ENCODE results near the gene FASTK.
"Not testable (repeated sequence)": the region's sequence is repeated elsewhere in the genome, so short reads cannot be mapped to it uniquely, and the experiment has no call there.

FASTK gene

DNA sequence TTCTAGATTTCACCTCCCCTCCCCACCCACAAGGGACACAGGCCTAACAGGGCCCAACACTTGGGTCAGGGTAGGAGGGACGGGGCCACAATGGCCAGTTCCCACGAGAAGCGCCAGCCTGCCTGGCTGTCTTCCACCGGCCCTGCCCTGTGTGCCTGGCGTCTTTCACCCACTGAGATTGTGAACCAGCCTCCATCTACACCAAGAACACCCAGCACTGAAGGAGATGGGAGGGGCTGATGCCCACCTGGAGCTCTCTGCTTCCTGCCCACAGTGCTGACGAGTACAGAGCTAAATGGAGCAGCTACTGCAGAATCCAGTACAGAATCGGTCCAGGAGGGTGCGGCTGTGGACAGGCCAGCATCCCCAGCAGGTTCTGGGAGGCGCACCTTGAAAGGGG, 34.6 kb downstream of the FASTK start:
- no peak for DNase-seq

DNA sequence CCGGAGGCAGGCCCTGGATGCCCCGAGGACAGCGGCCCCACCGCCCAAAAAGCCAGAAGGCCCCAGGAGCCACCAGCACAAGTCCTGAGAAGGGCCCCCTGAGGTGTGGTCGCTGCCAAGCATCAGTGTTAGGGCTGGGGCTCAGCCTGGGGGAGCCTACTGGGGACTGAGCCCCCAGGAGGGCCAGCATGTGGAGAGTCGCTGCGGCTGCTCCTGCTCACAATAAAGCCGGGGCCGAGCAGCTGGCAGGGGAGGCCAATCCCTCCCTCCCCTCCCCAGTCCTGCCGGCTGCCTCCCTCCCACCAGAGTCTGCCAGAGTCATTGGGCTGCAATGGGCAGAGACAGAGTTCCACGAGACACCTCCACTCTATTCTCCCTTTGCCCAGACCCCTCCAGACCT, 35.3 kb downstream of the FASTK start:
- no peak for DNase-seq

DNA sequence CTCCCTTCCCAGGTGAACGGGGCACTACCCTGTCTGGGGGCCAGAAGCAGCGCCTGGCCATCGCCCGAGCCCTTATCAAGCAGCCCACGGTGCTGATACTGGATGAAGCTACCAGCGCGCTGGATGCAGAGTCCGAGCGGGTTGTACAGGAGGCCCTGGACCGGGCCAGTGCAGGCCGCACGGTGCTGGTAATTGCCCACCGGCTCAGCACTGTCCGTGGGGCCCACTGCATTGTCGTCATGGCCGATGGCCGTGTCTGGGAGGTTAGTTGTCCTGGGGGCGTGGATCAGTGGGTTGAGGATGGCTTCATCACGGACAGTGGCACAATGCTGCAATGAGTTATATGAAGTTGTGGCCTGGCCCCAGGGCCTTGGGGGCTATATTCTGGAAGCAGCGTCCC, 36.6 kb downstream of the FASTK start:
- no peak for DNase-seq

DNA sequence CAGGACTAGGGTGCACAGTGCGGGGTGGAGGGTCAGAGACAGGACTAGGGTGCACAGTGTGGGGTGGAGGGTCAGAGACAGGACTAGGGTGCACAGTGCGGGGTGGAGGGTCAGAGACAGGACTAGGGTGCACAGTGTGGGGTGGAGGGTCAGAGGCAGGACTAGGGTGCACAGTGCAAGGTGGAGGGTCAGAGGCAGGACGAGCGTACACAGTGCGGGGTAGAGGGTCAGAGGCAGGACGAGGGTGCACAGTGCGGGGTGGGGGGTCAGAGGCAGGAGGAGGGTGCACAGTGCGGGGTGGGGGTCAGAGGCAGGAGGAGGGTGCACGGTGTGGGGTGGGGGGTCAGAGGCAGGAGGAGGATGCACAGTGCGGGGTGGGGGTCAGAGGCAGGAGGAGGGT, 37.2 kb downstream of the FASTK start:
- DNase-seq: not testable (repeated sequence)

DNA sequence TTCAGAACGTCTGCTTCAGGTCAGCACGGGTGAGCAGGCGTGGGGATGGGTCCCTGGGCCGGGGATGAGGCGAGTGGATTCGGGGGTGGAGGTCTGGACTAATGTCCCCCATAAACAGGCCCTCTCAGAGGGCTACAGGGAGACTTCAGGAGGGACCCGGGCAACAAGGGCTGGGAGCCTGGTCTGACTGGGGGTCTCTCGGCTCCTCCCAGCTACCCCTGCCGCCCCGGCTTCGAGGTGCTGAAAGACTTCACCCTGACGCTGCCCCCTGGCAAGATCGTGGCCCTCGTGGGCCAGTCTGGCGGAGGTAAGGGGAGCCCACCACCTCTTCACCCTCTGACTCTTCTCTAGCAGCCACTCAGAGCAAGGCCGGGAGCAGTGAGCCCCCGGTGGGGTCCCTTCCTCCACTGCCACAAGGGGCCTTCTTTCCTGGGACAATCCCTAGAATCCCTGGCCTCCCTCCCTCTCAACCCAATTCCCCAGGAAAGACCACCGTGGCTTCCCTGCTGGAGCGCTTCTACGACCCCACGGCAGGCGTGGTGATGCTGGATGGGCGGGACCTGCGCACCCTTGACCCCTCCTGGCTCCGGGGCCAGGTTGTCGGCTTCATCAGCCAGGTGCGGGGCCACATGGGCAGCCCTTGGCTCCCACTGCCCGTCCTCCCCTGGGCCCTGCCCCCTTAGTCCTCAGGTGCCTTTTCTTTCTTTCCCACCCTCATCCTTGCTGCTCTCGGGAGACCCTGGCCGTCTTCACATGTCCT, 39.8 kb downstream of the FASTK start:
- DNase-seq: no peak

DNA sequence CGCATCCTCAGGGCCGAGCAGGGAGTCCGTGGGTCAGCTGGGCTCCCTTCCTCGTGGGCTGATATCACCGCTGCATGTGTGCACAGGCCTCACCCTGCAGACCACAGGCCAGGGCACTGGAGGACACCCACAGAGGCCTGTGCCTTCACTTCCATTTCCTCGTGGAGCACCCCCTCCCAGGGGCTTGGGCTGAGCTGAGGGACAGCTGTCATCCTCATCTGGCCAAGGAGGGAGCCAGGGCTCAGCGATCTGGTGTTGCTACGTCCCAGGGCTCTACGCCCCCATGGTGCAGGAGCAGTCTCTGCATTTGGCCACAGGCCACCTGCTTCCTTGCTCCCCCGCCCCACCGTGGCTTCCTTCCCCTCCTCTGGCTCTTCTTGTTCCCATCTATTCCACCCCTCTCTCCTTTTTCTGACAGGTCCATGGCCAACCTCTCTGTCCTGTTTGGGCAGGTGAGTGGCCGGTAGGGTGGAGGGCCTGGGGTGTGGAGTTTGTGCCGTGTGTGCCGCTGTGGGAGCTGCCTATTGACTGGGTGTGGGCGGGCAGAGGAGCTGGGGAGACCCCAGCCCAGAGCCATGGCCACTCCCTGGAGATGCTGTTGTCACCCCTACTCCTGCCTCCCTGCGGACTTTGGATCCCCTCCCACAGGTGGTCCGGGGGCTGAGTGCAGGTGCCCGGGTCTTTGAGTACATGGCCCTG, 40.6 kb downstream of the FASTK start:
- DNase-seq: no peak

DNA sequence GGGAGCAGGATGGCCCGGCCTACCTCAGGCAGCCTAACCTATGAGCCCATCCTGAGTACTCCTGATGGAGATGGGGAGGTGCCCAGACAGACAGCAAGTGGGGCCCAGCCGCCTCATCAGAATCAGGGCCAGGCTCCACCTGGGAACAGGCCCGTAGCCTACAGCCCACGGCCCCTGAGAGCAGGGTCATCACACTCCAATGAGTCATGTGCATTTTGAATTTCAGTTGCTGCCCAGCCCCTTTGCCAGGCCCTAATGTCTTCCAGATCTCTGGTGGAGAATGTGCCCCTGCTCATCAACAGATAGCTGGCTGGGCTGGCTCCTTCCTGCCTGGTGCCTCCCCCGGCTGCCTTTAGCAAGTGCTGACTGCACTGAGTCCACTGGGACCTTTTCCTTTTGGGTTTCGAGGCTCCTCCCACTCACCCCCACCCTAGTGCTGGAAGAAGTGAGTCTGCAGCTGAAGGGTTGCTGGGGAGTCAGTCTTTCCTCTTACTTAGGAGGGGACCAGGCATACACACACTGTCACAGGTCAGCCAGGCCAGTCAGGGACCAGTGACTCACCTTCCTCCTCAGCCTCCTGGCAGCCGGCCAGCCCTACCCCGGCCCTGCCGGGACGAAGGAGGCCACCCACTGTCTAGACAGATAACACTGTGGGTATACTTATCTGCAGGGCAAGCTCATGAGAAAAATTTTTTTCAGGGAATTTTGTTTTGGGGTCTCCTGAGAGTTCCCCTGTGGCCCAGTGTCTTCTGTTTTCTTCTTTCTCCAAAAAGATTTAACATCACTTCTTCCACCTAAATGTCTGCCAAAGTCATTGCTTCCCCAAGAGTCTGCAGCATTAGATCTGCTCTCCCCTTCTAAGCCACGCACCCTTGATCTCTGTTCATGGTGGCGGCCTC, 41.4 kb downstream of the FASTK start:
- DNase-seq: no peak

DNA sequence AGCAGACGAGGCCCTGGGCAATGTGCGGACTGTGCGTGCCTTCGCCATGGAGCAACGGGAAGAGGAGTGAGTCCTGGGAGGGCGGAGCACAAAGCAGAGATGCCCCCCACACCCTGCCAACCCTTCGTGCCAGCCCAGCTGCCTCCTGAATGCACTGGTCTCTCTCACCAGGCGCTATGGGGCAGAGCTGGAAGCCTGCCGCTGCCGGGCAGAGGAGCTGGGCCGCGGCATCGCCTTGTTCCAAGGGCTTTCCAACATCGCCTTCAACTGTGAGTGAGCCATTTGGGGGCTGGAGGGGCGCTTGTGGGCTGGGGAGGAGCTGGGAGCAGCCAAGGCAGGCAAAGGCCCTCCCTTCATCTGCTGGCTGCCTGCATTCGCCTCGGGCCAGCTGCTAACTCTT, 44.7 kb downstream of the FASTK start:
- DNase-seq: no peak

DNA sequence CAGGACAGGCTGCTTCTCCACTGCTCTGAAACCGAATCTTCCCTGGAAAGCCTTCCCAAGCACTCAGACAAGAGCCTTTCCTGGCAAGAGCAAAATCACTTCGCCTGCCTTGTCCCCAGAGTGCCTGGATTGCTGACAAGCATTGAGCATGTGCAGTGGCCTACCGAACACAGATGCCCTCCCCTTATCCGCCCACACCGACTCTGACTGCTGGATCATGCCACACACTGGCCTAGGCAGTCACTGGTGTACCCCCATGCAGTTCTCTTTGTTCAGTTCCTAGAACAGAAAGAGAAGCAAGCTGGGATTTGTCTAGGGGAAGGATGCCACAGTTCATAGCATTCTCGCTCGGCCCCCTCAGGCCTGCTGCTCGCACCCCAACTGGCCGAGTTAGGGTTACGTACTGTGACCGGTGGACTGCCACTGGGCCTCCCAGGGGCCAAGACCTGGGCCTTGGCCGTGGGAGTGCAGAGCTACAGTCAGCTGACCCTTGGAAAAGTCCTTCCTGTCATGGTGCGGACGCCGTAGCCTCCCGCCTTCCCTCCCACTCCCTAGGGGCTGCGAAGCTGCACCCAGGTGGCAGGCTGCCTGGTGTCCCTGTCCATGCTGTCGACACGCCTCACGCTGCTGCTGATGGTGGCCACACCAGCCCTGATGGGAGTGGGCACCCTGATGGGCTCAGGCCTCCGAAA, 45.4 kb downstream of the FASTK start:
- no peak for DNase-seq

DNA sequence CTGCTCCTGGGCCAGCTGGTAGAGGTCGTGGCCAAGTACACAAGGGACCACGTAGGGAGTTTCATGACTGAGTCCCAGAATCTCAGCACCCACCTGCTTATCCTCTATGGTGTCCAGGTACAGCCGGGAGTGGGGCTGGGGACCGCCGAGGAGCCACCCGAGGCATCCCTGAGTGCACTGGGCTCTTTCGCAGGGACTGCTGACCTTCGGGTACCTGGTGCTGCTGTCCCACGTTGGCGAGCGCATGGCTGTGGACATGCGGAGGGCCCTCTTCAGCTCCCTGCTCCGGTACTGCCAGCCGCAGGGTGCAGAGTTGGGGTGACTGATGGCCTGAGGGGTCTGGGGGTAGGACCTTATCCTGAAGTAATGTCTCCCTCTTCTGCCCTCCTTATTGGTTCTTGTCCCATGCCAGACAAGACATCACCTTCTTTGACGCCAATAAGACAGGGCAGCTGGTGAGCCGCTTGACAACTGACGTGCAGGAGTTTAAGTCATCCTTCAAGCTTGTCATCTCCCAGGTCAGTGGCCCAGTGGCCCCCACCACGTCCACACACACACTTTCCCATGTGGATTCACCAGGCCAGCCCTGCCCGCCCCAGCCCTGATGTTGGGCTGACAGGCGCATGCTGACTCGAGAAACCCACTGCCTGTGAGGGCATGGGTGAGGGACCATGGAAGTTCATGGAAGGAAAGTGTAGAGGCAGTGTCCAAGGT, 46.1 kb downstream of the FASTK start:
- no peak for DNase-seq

DNA sequence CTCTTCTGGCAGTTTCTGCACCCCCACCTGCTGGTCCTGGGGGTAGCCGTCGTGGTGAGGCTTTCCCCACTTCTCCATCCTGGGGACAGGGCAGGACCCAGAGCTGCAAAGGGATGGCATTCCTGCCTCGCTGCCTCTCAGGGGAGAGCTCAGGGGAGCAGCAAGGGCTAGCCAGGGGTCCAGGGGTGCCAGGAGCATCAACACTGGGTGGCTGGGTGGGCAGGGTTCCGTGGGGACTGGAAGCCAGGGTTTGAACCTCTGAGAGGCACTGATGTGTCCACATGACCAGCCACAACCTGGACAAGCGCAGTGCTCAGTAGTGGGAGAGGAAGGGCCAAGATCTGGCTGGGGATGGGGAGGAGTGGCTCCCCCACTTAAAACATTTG, 46.8 kb downstream of the FASTK start:
- no peak for DNase-seq

DNA sequence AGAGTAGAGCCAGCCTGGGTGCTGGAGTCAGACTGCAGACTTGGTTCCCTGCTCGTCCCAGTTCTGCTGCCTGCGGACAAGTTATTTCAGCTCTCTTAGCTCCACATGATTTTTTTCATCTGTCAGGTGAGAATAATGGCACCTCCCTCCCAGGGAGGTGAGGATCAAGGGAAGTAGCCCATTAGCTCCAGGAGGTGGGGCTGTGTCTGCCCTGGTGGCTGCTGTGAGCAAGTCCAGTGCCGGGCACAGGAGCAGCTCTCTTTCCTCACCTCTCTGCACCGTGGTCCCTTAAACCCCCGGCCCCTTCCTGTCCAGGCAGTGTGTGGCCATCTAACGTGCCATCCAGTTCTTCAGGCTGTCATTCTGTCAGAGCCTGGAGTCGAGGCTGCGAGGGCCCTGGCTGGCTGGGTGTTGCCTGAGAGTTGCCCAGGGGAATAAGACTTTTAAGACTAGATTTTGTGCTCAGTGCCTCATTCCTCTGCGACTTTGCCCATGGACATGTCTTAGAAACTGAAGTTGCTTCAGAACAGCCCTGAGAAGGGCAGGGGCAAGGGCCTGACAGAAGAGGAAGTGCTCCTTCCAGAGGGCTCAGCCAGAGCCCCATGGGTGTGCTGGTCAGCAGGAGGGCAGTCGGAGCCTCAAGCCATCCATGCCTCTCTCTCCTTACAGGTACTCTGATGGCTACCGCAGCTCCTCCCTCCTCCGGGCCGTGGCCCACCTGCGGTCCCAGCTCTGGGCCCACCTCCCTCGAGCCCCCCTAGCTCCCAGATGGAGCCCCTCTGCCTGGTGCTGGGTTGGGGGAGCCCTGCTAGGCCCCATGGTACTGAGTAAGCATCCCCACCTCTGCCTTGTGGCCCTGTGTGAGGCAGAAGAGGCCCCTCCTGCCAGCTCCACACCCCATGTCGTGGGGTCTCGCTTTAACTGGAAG, 47.4 kb downstream of the FASTK start:
- no peak for DNase-seq

DNA sequence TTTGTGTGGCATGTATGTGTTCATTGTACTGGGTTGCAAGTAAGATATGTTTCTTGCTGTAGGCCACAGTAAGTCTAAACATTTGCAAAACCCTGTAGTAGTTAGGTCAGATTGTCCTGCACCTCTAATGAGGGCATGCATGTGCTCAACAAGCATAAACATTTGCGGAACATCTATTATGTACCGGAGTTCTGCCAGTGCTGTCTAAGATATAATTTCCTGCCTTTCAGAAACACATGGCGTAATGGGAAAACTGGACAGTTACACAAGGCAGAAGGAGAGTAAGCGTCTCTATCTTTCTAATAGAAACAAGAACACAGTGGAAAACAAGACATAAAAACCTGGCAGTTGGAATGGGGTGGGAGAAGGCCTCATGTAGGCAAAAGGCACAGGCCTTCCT, 49.6 kb downstream of the FASTK start:
- DNase-seq: no peak

DNA sequence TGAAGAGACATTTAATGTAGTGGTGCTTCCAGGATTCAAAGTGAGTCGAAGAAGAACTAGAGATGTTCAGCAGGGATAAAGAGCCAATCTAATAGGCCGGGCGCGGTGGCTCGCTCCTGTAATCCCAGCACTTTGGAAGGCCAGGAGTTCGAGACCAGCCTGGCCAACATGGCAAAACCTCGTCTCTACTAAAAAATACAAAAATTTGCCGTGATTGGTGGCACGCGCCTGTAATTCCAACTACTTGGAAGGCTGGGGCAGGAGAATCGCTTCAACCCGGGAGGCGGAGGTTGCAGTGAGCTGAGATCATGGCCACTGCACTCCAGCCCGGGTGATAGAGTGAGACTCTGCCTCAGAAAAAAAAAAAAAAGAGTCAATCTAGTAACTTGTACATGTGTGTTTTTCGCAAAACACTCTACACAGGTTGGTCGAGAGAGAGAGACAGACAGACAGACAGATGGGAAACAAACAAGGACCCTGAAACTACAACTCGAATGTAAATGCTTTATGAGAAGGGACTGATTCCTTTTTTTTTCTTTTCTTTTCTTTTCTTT, 51.6 kb downstream of the FASTK start:
- DNase-seq: no peak

DNA sequence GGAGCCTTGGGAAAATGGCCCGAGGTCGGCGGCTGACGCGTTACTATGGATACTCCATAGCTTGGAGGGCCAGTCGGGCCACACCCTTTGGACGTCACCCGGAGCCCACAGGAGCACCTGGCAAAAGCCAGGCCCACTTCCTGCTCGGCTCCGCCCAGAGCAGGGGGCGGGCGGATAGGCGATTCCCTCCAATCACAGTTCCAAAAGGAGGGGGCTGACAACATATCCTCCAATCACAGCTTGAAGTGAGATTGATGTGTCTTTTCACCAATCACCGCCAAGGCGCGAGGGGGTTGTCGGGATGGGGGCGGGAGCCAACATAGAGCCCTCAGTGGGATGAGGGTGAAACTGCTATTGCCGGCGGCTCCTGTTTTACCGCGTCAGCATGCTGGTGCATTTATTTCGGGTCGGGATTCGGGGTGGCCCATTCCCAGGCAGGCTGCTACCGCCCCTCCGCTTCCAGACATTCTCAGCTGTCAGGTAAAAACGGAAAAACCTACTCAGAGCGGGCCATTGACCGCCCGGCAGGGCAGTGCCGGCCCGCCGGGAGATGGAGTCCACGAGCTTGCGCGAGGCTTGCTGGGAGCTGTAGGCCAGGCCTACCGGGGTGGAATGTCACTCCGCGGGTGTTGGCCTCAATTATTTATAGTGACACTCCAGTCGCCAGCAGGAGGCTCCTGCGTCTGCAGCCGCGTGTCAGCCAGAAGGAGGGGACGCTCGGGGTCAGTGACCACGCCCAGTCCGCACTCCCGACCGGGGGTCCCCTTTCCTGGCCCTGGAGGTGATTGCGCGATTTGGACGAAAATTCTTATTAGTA, 52.3 kb downstream of the FASTK start, which contains the start of gene ABCB8:
ABCB8 (plus strand) TSS at position 320 of the 817 bp plus-strand sequence; CDS start at position 386, 66 bp downstream.
- DNase-seq: peak; percentile 98

DNA sequence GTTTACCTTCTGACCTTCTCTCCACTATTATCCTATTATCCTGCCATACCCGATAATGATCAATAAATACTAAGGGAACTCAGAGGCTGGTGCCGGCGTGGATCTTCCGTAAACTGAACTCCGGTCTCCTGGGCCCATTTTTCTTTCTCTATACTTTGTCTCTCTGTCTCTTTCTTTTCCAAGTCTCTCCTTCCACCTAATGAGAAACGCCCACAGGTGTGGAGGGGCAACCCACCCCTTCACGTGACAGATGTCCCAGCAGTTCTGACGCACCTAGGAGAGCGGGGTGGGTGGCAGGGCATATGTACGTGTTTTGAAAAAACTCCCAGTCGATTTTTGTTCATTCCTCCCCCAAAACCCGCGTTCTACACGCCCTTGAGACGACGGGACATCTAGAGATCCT, 52.9 kb downstream of the FASTK start:
- not testable (repeated sequence) for DNase-seq

DNA sequence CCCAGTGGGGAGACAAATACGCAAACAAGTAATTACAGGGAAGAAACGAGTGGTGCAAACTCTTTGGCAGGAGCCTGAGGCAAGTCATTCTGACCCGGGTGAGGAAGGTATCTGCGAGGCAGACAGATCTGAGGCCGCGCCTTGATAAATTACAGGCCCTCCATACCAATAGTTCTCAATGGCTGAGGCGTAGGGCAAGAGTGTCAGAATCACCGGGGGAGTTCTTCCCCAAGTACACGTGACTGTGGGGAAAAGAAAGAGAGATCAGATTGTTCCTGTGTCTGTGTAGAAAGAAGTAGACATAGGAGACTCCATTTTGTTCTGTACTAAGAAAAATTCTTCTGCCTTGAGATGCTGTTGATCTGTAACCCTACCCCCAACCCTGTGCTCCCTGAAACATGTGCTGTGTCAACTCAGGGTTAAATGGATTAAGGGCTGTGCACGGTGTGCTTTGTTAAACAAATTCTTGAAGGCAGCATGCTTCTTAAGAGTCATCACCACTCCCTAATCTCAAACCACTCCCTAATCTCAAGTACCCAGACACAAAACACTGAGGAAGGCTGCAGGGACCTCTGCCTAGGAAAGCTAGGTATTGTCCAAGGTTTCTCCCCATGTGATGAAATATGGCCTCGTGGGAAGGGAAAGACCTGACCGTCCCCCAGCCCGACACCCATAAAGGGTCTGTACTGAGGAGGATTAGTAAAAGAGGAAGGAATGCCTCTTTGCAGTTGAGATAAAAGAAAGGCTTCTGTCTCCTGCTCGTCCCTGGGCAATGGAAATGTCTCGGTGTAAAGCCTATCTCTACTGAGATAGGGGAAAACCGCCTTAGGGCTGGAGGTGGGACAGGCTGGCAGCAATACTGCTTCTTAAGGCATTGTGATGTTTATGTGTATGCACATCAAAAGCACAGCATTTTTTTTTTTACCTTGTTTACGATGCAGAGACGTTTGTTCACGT, 53.6 kb downstream of the FASTK start:
- DNase-seq: not testable (repeated sequence)

Measured in NCI-H2081 treated with DMSO at 0.1 percent for 48 hours (cell line).